Stimulated activated CD4-positive, alpha-beta T cell treated with anti-CD3 and anti-CD28 coated beads, Interleukin-2, amount 100 ng/mL, for 4 hours (primary cell): ENCODE data around the gene SLC30A1.
"Not testable (repeated sequence)": the region's sequence is repeated elsewhere in the genome, so short reads cannot be mapped to it uniquely, and the experiment has no call there.

Experiments
- DNase-seq: peaks from one replicate; pipeline ENCODE4 v3.0.0-alpha.2; 2020; ENCODE audit warnings: low read depth

Gene SLC30A1

GRCh38 chr1:211547710-211548109 lies 31.3 kb downstream of the SLC30A1 start:
- DNase-seq: no peak

GRCh38 chr1:211546543-211546942 lies 32.4 kb downstream of the SLC30A1 start:
- no peak for DNase-seq

- no peak for DNase-seq
Observed at GRCh38 chr1:211543025-211543424, 35.9 kb downstream of the SLC30A1 start.

DNA sequence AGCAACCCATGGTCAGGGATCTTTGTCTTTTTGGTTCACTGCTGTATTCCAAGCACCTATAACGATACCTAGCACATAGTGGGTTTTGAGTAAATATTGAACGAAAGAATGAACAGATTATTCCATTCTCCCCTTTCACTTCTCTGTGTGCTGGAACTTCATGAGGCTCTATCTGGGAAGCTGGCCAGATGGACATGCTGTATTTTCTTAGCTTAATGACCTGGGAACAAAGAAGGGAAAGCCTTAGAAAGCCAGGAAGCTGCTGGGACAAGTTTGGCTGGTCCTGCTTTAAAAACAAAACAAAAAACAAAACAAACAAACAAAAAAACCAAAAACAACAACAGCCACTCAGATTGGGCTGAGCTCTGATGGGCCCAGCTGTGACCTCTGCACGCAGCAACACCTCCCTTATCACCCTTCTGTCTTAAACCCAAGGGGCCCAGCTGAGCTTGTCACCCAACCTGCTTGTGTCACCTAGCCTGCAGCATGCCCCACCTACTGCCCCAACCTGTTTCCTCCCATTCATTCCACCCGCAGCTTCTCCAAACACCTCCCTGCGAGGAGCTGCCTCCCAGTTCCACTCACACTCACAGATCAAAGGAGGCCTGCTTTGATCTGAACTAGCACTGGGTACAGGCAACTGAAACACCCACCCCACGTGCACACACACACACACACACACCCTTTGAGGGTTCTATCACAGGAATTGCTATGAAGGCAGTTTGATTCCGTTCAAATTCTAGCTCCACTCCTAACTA lies 37.1 kb downstream of the SLC30A1 start:
- no peak for DNase-seq

DNA sequence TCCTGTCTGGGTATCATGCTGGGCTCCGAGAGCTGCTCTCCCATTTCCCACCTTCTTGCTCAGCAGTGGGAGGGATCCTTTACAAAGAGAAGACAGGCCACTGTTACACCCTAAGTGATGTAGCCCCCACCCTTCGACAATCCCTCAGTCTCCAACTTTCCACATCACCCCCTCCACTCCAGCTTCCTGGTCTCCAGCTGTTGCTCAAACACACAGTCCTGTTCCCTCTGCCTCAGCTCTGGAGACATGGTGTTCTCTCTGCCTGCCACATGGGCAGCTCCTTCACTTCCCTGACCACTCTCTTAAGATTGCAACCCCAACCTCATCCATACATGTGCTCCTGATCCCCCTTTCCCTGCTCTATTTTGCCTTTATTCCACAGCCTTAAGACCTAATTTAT lies 37.7 kb downstream of the SLC30A1 start:
- no peak for DNase-seq

- DNase-seq: not testable (repeated sequence)
Observed at GRCh38 chr1:211540824-211541223, 38.1 kb downstream of the SLC30A1 start.

DNA sequence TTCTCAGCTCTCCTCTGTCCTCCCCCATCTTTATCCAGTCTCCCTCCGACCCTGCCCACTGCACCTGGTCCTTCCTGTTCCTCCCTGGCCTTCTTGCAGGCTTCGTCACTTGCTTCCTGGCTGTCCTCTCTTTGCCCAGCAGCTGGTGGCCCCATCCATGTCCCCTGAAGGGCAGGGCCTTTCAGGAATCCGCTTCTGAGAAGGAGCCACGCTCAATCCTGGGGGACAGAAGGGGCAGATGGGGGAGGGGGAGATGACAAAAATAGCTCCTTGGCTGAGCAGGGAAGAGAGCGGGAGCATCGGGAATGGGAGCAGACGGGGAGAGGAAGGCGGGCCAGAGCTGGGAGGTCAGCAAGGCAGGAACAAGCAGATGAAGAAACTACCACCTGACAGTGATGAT lies 40.7 kb downstream of the SLC30A1 start:
- DNase-seq: no peak

GRCh38 chr1:211537253-211537652 lies 41.7 kb downstream of the SLC30A1 start:
- DNase-seq: no peak

- no peak for DNase-seq
Observed at GRCh38 chr1:211536606-211537005, 42.4 kb downstream of the SLC30A1 start.

- DNase-seq: no peak
Observed at GRCh38 chr1:211535346-211535745, 43.6 kb downstream of the SLC30A1 start.

DNA sequence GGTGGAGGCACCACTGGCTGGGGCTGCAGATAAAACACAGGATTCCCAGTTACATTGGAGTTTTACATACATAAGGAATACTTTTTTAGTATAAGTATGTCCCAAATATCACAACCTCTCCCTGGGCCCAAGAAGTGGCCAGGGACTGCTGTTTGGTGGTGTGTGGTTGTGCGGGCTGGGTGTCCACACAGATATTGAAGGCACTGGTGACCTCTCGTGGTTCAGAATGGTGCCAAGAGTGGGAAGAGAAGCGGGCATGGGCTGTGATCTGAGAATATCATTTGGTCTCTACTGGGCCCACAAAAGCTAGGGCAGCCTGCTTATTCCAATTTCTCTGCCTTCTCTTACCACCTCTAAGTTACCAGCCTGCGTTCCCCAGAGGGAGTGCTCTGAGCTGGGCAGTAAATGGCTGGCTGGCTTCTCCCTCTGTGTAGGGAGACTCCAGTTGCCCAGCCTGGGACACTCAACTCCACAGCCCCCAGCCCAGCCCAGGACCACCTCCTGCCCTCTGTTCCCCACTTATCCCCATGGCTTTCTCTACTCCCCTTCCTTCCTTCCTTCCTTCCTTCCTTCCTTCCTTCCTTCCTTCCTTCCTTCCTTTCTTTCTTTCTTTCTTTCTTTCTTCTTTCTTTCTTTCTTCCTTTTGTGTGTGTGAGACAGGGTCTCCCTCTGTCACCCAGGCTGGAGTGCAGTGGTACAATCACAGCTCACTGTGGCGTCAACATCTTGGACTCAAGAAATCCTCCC lies 44.2 kb downstream of the SLC30A1 start:
- DNase-seq: no peak

- DNase-seq: no peak
Observed at GRCh38 chr1:211532088-211532444, 46.9 kb downstream of the SLC30A1 start.

- no peak for DNase-seq
Observed at GRCh38 chr1:211531194-211532087, 47.5 kb downstream of the SLC30A1 start.

DNA sequence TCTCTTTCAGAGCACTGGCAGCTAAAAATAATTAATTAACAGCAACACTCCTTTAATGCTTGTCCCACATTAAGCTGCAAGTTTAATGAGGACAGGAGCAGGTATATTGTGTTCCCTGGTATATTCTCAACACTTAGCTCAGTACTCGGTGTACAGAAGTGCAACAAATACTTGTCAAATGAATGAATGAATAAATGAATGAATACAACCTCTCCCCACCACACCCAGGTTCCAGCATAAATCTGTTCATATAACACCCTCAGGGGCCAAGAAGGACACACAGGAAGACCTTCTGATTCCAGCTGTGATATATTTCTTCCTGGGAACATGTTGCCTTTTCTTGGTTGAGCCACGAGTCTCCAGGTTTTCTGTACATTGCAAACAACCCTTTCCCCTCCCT lies 48.9 kb downstream of the SLC30A1 start:
- DNase-seq: no peak

- DNase-seq: no peak
Observed at GRCh38 chr1:211529453-211529852, 49.5 kb downstream of the SLC30A1 start.

DNA sequence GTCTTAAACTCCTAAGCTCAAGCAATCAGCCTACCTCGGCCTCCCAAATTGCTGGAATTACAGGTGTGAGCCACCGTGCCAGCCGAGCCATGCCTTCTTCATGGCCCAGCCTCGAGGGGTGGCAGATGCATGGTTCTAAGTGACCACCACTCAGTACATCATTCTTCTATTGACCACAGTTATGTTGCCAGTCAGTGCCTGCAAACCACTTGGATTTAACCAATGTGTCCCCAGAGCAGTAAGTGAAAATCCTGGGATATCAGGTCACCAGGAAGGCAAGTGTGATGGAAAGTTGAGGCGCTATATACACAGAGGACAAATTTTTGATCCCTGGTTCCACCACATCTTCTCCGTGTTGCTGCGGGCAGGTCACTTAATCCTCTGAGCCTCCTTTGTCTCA lies 50.0 kb downstream of the SLC30A1 start:
- no peak for DNase-seq

GRCh38 chr1:211527888-211528287 lies 51.1 kb downstream of the SLC30A1 start:
- no peak for DNase-seq

- DNase-seq: no peak
Observed at GRCh38 chr1:211527006-211527405, 52.0 kb downstream of the SLC30A1 start.

GRCh38 chr1:211526101-211526500 lies 52.9 kb downstream of the SLC30A1 start:
- DNase-seq: no peak

- DNase-seq: no peak
Observed at GRCh38 chr1:211525101-211525676, 53.8 kb downstream of the SLC30A1 start.

DNA sequence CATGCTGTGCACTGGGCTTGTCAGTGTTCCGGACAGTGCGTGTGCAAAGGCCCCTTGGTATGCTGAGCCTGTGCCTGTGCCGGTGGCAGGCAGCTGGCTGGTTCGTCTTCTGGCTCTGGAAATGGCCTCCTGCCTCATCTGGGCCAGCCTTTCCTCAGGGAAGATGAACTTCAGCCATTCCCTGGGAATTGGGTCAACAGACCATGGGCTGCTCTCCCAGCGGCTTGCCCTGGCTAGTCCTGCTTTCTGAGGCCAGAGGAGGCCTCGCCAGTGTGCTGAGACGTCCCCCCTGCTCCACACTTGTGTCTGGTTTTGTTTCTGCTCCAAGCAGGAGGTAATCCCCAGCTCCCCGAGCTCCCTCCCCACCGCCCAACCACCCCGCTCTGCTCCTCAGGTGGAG lies 54.4 kb downstream of the SLC30A1 start:
- DNase-seq: no peak

GRCh38 chr1:211522804-211523203 lies 56.2 kb downstream of the SLC30A1 start:
- DNase-seq: no peak
